Suprapubic skin (tissue), 4 donors: Measurements from ENCODE around the gene P4HA2. TPM values are rescaled to one million over a fixed set of nuclear protein-coding genes. Genes with fewer than 3 reads are reported as not detected.
A peak's percentile ranks its signal among the peaks of the same experiment; 100 is the strongest.

Source experiments
- DNase-seq, 2 donors: peaks; one replicate each; pipeline ENCODE4 v3.0.0-alpha.2; 2019; ENCODE audit warnings: low spot score in 2 of 2
- H3K27ac ChIP-seq: fragments of 200-600 bp; sonication (generic); one replicate; pipeline ENCODE4 v1.5.1; 2019
- H3K27me3 ChIP-seq: fragments of 200-600 bp; sonication (generic); one replicate; pipeline ENCODE4 v1.5.1; 2019
- H3K36me3 ChIP-seq: fragments of 200-600 bp; sonication (generic); one replicate; pipeline ENCODE4 v1.5.1; 2019
- H3K4me1 ChIP-seq: fragments of 200-600 bp; sonication (generic); one replicate; pipeline ENCODE4 v1.5.1; 2019
- H3K4me3 ChIP-seq: fragments of 200-600 bp; sonication (generic); one replicate; pipeline ENCODE4 v1.5.1; 2019; ENCODE audit warnings: mild to moderate bottlenecking
- H3K9me3 ChIP-seq: fragments of 200-600 bp; sonication (generic); one replicate; pipeline ENCODE4 v1.5.1; 2019
- EP300 ChIP-seq: sonication (generic); formaldehyde crosslinking; IDR thresholded peaks from one replicate; pipeline ENCODE4 v1.6.1; 2017; ENCODE audit warnings: antibody characterized with exemption
- POLR2A ChIP-seq, 2 donors: fragments of 450-650 bp; IDR thresholded peaks; one replicate each; pipeline ENCODE4 v1.6.1; 2017; ENCODE audit warnings: antibody characterized with exemption in 2 of 2, mild to moderate bottlenecking in 2 of 2, moderate library complexity in 2 of 2
- POLR2AphosphoS5 ChIP-seq, 3 donors: sonication (generic); formaldehyde crosslinking; IDR thresholded peaks; one replicate each; pipeline ENCODE4 v1.6.1; 2017; ENCODE audit warnings: antibody characterized with exemption in 3 of 3
- WGBS: methylation state at CpG from one replicate; pipeline ENCODE4 v1.1.5; 2018; 5-methylcytosine and 5-hydroxymethylcytosine counted together
- total RNA-seq, 4 donors: library from RNA; depleted of rRNA; stranded (reverse); fragments of >200 nt; gene quantifications; one replicate each; pipeline ENCODE4 v1.1.0, GENCODE V29; 2016
- TF ChIP-seq, protein P1 (sequence below), 2 donors: fragments of 200-600 bp in 1 of 2; fragments of 450-650 bp in 1 of 2; sonication (generic) in 1 of 2; IDR thresholded peaks; one replicate each; pipeline ENCODE4 v1.5.1; 2016 to 2019; ENCODE audit warnings: antibody characterized with exemption in 2 of 2, mild to moderate bottlenecking in 1 of 2, moderate library complexity in 1 of 2

P4HA2 gene
- total RNA-seq, 4 donors from 2014 or later: 23.9 to 42.0 (median 30.9) TPM

DNA sequence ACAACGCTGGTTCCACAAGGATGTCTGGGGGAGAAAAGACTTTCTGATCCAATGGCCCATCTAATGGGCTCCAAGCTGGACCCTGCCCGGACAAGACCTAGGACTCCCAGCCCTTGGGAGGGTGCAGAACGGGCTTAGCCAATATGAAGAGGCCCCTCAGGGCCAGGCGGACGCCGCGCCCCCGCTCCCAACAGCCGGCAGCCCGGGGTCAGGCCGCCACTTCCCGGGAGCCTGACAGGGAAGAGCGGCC is 493 bp downstream of the P4HA2 start:
- Histone ChIP-seq H3K4me1 (peaks cover 62% of the 10 kb centered on the region), H3K36me3 (no peaks in the 10 kb centered on the region), H3K4me3 (peak overlapping the region; percentile 79), H3K27ac (peak overlapping the region; percentile 91), H3K27me3 (no peaks in the 10 kb centered on the region), H3K9me3 (no peaks in the 10 kb centered on the region)
- WGBS: 1% methylated on average over 12 of the region's 13 CpGs
- TF ChIP-seq POLR2AphosphoS5 (IDR thresholded peaks at IDR 0.05) (peak in 2 of 3 donors; percentile 18 to 40), POLR2A (IDR thresholded peaks at IDR 0.05) (no peak)
- TF ChIP-seq, protein P1, sequence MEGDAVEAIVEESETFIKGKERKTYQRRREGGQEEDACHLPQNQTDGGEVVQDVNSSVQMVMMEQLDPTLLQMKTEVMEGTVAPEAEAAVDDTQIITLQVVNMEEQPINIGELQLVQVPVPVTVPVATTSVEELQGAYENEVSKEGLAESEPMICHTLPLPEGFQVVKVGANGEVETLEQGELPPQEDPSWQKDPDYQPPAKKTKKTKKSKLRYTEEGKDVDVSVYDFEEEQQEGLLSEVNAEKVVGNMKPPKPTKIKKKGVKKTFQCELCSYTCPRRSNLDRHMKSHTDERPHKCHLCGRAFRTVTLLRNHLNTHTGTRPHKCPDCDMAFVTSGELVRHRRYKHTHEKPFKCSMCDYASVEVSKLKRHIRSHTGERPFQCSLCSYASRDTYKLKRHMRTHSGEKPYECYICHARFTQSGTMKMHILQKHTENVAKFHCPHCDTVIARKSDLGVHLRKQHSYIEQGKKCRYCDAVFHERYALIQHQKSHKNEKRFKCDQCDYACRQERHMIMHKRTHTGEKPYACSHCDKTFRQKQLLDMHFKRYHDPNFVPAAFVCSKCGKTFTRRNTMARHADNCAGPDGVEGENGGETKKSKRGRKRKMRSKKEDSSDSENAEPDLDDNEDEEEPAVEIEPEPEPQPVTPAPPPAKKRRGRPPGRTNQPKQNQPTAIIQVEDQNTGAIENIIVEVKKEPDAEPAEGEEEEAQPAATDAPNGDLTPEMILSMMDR (IDR thresholded peaks at IDR 0.05): no peak
- DNase-seq: peak in 1 of 2 donors; percentile 77

GRCh38 chr5:132226516-132227234 is 978 bp downstream of the P4HA2 start:
- peak overlapping the region; percentile 79 for H3K4me3 ChIP-seq
- TF ChIP-seq POLR2AphosphoS5 (IDR thresholded peaks at IDR 0.05) (no peak), POLR2A (IDR thresholded peaks at IDR 0.05) (no peak), EP300 (no peak)
- TF ChIP-seq, protein P1 (IDR thresholded peaks at IDR 0.05): no peak
- 53% methylated on average over 23 of the region's 23 CpGs for WGBS
- peaks cover 66% of the 10 kb centered on the region for H3K4me1 ChIP-seq
- no peaks in the 10 kb centered on the region for H3K9me3 ChIP-seq
- DNase-seq: peak in 1 of 2 donors; percentile 78
- no peaks in the 10 kb centered on the region for H3K27me3 ChIP-seq
- H3K36me3 ChIP-seq: no peaks in the 10 kb centered on the region
- H3K27ac ChIP-seq: peak overlapping the region; percentile 91

DNA sequence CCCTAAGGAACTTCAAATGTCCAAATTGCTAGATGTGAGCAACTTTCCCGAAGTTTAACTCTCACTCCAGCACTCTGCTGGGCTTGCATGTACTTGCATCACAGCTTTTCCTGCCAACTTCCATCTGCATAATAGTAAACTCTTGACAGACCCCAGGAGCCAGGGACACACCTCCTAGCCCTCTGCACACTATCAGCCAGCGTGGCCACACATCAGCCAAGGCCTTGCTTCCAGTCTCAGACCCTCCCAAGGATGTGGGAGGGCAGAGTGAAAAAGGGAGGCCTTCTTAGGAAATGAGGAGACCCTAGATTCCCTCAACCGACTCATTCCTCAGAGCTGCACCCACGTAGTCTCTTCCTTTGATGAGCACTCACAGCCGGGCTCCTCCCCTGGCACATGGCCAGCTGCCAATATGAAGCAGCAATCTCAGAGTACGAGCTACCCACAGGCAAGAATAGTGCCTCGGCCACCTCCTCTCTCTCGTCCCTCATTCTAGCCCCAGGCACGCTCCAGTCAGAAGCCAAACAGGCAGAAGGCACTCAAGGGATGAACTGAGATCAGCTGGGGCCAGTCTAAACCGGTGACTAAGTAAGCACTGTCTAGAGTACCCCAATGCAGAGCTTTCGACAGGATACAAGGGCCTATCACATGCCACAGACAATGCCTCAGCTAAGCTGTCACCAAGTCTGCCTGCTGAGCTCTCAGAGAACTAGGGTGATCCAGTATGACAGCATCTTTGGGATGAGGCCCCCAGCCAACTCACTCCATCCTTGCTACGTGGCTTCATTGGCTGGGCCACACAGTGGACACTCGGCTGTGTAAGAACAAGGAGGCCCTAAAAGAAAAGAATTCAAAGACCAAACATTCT is 2.3 kb downstream of the P4HA2 start:
- TF ChIP-seq POLR2AphosphoS5 (IDR thresholded peaks at IDR 0.05): no peak
- no peak for TF ChIP-seq POLR2A (IDR thresholded peaks at IDR 0.05)
- TF ChIP-seq, protein P1 (IDR thresholded peaks at IDR 0.05): no peak
- TF ChIP-seq EP300: no peak
- Histone ChIP-seq H3K27me3 (no peaks in the 10 kb centered on the region), H3K4me1 (peaks cover 78% of the 10 kb centered on the region), H3K4me3 (peak overlapping the region; percentile 79), H3K9me3 (no peaks in the 10 kb centered on the region), H3K27ac (peak overlapping the region; percentile 91), H3K36me3 (no peaks in the 10 kb centered on the region)
- WGBS: 22% methylated on average over 13 of the region's 13 CpGs
- peak; percentile 84 to 87 for DNase-seq

DNA sequence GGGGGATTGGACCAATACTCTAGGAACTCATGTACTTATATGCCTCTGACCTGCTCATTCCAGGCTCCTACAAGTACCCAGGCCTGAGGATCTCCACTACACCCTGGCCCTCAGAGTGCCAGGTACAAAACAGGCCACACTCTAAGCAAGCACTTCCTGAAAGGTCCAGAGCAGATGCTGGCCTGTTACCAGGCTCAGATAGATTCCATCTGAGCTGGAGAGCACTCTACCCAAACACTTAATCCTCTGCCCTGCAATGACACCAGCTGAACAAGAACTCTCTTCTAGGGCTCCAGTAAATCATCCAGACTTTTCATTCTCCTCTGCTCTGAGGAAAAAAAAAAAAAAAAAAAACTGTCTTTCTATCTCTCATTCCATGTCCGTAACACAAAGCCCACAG is 2.9 kb downstream of the P4HA2 start:
- no peaks in the 10 kb centered on the region for H3K9me3 ChIP-seq
- H3K36me3 ChIP-seq: no peaks in the 10 kb centered on the region
- peaks cover 85% of the 10 kb centered on the region for H3K4me1 ChIP-seq
- TF ChIP-seq POLR2A (IDR thresholded peaks at IDR 0.05): no peak
- no peak for TF ChIP-seq EP300
- TF ChIP-seq, protein P1 (IDR thresholded peaks at IDR 0.05): no peak
- no peak for TF ChIP-seq POLR2AphosphoS5 (IDR thresholded peaks at IDR 0.05)
- no peaks in the 10 kb centered on the region for H3K27me3 ChIP-seq
- peak overlapping the region; percentile 12 for H3K4me3 ChIP-seq
- 28% methylated on average over 1 of the region's 1 CpG for WGBS
- peak in 1 of 2 donors; percentile 55 for DNase-seq
- peak overlapping the region; percentile 91 for H3K27ac ChIP-seq

- Histone ChIP-seq H3K27me3 (no peaks in the 10 kb centered on the region), H3K4me3 (no peak overlapping the region), H3K36me3 (no peaks in the 10 kb centered on the region), H3K4me1 (peaks cover 86% of the 10 kb centered on the region), H3K27ac (peak overlapping the region; percentile 91), H3K9me3 (no peaks in the 10 kb centered on the region)
- WGBS: 100% methylated on average over 2 of the region's 2 CpGs
- no peak for TF ChIP-seq POLR2A (IDR thresholded peaks at IDR 0.05)
- TF ChIP-seq POLR2AphosphoS5 (IDR thresholded peaks at IDR 0.05): no peak
- TF ChIP-seq, protein P1 (IDR thresholded peaks at IDR 0.05): no peak
- TF ChIP-seq EP300: no peak
- DNase-seq: no peak
These were observed 3.8 kb downstream of the P4HA2 start for GRCh38 chr5:132223861-132224260.
